ENCODE measurements around the gene VPS4A. TPM values are rescaled to one million over a fixed set of nuclear protein-coding genes. Genes with fewer than 3 reads are reported as not detected.

Gene VPS4A
- total RNA-seq, 1 donor from 2014 or later: 31.0 TPM

DNA sequence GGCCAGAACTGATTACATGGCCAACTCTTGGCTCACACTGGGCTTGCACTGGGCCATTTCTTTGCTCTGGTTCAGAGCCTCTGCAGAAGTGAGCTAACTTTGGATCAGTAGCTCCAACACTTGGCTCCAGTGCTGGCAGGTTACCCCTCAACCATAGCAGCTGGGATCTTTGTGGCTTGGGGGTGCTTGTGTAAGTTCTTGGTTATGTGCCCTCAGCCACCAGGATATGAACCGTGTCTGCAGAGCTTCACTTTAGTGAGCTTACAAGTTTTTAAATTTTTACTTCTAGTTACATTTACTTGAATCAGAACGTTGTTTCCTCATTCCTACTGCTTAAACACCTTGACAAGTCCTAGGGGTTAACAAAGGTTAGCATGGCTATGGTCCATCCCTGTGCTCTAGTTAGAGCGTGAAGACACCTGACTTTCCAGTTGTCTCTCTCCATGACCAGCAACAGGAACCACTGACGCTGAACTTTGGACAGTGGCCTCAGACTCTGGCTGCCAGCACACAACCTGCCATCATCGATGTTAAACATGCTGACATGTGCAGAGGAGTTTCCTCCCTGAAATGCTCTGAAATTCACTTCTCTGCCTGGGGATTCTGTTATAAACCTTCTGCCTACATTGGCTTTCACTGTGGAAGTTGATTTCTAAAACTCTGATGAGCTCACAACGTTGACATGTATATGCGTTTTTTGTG is 15.2 kb downstream of the VPS4A start:
- TF ChIP-seq, protein P1, sequence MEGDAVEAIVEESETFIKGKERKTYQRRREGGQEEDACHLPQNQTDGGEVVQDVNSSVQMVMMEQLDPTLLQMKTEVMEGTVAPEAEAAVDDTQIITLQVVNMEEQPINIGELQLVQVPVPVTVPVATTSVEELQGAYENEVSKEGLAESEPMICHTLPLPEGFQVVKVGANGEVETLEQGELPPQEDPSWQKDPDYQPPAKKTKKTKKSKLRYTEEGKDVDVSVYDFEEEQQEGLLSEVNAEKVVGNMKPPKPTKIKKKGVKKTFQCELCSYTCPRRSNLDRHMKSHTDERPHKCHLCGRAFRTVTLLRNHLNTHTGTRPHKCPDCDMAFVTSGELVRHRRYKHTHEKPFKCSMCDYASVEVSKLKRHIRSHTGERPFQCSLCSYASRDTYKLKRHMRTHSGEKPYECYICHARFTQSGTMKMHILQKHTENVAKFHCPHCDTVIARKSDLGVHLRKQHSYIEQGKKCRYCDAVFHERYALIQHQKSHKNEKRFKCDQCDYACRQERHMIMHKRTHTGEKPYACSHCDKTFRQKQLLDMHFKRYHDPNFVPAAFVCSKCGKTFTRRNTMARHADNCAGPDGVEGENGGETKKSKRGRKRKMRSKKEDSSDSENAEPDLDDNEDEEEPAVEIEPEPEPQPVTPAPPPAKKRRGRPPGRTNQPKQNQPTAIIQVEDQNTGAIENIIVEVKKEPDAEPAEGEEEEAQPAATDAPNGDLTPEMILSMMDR (conservative IDR thresholded peaks at IDR 0.05; ENCODE audit: low read depth, low read length): no peak
- H3K4me3 ChIP-seq (ENCODE audit: low read depth, low read length): peak overlapping the region; percentile 18
- peak; percentile 97 for DNase-seq (ENCODE audit: low read depth)

DNA sequence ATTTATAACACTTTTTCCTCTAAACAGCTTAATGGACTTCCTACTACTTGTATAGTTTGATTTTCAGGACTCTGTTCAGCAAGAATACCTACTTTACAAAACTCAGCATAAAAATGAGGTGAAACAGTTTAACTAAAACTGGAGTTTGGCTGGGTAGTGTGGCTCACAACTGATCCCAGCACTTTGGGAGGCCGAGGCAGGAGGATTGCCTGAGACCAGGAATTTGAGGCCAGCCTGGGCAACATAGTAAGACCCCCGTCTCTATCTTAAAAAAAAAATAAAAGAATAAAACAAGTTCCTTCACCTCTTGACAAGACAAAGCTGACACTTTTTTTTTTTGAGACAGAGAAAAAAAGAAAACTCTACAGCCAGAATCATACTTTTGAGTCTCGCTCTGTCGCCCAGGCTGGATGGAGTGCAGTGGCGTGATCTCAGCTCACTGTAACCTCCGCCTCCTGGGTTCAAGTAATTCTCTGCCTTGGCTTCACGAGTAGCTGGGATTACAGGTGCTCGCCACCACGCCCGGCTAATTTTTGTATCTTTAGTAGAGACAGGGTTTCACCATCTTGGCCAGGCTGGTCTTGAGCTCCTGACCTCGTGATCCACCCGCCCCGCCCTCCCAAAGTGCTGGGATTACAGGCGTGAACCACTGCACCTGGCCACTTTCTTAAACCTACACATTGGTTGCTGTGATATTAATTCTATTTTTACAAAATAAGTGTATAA is 16.6 kb downstream of the VPS4A start:
- DNase-seq (ENCODE audit: low read depth): no peak
- H3K4me3 ChIP-seq (ENCODE audit: low read depth, low read length): peak overlapping the region; percentile 78
- TF ChIP-seq, protein P1 (conservative IDR thresholded peaks at IDR 0.05; ENCODE audit: low read depth, low read length): no peak

DNA sequence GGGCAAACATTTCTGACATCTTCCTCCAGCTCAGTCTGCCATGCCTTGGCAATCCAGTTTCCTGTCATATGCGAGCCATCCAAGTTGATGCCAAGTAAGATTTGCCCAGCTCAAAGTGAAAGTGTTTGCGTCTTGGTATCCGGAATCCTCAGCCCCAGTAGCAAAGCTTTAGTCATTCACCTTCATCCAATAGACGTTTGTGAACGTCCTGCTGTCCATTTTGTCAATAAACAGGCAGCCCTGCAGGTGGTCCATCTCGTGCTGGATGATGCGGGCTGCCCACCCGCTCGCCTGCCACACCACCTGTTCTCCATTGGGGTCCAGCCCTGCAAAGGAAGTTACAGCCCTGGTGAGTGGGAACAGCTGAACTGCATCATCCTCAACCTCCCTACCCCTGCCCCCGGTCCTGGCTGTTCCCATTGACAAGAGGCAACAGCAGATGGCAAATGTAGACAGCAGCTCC is 17.7 kb downstream of the VPS4A start:
- TF ChIP-seq, protein P1 (conservative IDR thresholded peaks at IDR 0.05; ENCODE audit: low read depth, low read length): no peak
- DNase-seq (ENCODE audit: low read depth): no peak
- peak overlapping the region; percentile 78 for H3K4me3 ChIP-seq (ENCODE audit: low read depth, low read length)

DNA sequence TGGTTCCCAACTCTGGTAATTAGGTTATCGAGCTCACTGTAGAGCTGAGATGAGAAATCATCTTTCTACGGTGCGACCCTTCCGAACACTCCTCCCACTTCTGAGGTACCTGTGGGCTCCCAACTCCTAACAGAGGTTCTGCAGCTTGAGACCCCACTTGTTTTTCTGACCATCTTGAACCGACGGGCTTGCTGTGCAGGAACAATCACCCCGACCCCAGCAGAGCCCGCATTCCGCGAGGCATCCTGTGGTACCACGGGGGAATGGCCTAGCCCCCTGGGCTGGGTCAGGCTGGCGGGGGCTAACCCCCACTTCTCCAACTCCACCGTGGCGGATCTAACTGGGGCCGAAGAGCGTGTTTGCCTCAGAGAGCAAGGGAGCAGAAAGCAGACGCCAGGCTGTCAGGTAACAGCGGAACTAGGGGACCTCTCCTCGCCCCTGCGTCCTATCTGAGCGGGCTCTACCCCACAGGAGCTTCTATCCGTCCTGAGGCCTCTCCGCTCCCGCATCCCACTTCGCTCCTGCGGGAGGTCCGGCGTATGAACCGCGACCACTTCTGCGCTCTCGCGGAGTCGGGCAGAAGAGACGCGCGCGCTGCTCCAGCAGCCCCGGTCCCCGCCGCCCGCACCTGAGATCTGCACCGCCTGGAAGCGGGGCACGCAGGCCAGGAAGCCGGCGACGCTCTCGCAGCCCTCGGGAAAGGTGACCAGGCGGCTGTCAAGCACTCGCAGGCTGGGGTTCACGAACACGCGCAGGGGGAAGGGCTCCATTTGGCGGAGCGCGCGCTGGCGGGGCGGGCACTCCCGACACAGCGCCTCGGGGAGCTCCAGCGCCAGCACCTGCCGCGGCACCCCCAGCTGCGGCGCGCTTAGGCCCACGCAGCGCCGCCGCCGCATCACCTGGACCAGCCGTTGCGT is 18.5 kb downstream of the VPS4A start:
- DNase-seq (ENCODE audit: low read depth): no peak
- TF ChIP-seq, protein P1 (conservative IDR thresholded peaks at IDR 0.05; ENCODE audit: low read depth, low read length): no peak
- H3K4me3 ChIP-seq (ENCODE audit: low read depth, low read length): peak overlapping the region; percentile 78

DNA sequence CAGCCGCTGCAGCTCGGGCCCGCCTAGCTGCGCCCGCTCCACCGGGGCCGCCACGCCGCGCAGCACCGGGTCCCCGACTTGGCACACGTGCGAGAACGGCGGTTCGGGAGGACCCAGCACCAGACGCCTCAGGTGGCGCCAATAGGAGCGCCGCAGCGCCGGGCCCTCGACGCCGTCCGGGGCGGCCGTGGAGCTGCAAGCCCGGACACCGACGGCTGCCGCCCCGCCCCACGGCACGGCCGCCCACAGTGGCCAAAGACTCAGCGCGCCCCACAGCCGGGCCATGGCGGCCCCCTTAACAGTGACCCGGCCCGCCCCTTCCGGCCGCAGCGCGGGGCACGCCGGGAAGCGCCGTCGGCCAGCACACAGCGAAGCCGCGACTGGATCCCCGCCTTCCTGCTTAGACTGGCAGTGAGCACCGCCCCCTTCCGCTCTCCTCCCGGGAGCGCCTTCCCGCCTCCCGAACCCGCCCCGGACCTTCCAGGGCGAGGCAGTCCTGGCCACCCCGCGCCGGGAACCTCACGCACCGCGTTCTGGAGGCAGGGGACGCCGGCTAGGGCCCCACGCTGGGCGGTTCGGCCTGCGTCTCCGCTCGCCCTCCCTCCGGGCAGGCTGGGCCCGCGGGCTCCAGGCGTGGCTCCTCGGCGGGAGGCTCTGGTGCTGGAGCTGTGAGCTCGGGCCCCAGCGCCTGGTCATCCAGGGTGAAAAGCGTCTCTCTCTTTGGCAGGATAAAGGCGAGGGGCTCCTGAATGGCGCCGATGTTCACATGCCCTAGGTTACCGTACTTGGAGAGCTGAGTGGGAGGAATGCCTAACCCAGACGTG is 19.3 kb downstream of the VPS4A start, which contains the start of gene PDF:
Gene PDF, minus strand, starts transcription at position 303 of the 824 bp plus-strand sequence. Its CDS starts 18 bp downstream, at position 285.
- TF ChIP-seq, protein P1 (conservative IDR thresholded peaks at IDR 0.05; ENCODE audit: low read depth, low read length): no peak
- DNase-seq (ENCODE audit: low read depth): no peak
- H3K4me3 ChIP-seq (ENCODE audit: low read depth, low read length): peak within 1 kb of the TSS; percentile 78

DNA sequence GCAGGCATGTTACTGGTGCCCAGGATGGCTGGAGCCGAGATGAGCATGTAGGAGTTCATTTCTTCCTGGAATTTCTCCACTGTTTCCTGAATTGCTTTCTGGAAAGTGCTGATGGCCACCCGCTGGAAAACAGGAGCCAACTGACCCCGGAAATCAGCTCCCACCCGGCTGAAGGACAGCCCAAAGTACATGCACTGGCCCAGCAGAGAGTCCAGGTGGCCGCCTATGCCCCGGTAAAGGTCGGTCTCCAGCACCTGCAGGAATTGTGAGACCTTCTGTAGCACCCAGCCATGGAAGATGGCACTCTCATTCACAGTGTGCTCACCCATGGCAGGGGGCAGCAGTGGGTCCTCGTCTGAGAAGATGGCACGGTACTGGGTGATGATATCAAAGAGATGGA is 23.5 kb downstream of the VPS4A start:
- no peak for DNase-seq (ENCODE audit: low read depth)
- H3K4me3 ChIP-seq (ENCODE audit: low read depth, low read length): no peak overlapping the region
- TF ChIP-seq, protein P1 (conservative IDR thresholded peaks at IDR 0.05; ENCODE audit: low read depth, low read length): no peak

Measured in epithelial cell of proximal tubule (primary cell).